GM19025 (cell line): ENCODE results near the gene RAB3C.
A peak's percentile ranks its signal among the peaks of the same experiment; 100 is the strongest.

Experiments used
- ATAC-seq: cut with Tn5 transposase; IDR thresholded peaks from one replicate; pipeline ENCODE4 v1.9.1; 2021; ENCODE audit warnings: mild to moderate bottlenecking, low read depth, moderate library complexity; ENCODE audit not compliant: unreplicated experiment

The RAB3C gene

GRCh38 chr5:58855851-58856739 lies 273.2 kb downstream of the RAB3C start:
- ATAC-seq = peak; percentile 51

GRCh38 chr5:58857609-58858008 lies 274.7 kb downstream of the RAB3C start:
- ATAC-seq = no peak

- no peak for ATAC-seq
Observed at GRCh38 chr5:58860680-58861079, 277.8 kb downstream of the RAB3C start.

GRCh38 chr5:58868931-58869330 lies 286.1 kb downstream of the RAB3C start:
- no peak for ATAC-seq

- ATAC-seq = peak; percentile 55
Observed at GRCh38 chr5:58871648-58872242, 288.9 kb downstream of the RAB3C start.

- no peak for ATAC-seq
Observed at GRCh38 chr5:58872670-58873273, 289.9 kb downstream of the RAB3C start.

GRCh38 chr5:58875599-58875998 lies 292.7 kb downstream of the RAB3C start:
- no peak for ATAC-seq

- ATAC-seq = peak; percentile 71
Observed at GRCh38 chr5:58885260-58885659, 302.4 kb downstream of the RAB3C start.

GRCh38 chr5:58886315-58887207 lies 303.7 kb downstream of the RAB3C start:
- peak; percentile 55 for ATAC-seq

GRCh38 chr5:58887311-58887710 lies 304.4 kb downstream of the RAB3C start:
- ATAC-seq = no peak

GRCh38 chr5:58887721-58888409 lies 305.0 kb downstream of the RAB3C start:
- no peak for ATAC-seq

GRCh38 chr5:58890265-58890664 lies 307.4 kb downstream of the RAB3C start:
- no peak for ATAC-seq

GRCh38 chr5:58890701-58891085 lies 307.8 kb downstream of the RAB3C start:
- ATAC-seq = no peak

- ATAC-seq = peak; percentile 33
Observed at GRCh38 chr5:58891086-58891970, 308.5 kb downstream of the RAB3C start.

- no peak for ATAC-seq
Observed at GRCh38 chr5:58891971-58892343, 309.1 kb downstream of the RAB3C start.

- ATAC-seq = no peak
Observed at GRCh38 chr5:58893551-58893950, 310.7 kb downstream of the RAB3C start.

GRCh38 chr5:58898006-58898405 lies 315.1 kb downstream of the RAB3C start:
- no peak for ATAC-seq

GRCh38 chr5:58898538-58898937 lies 315.7 kb downstream of the RAB3C start:
- ATAC-seq = no peak

- no peak for ATAC-seq
Observed at GRCh38 chr5:58901271-58901670, 318.4 kb downstream of the RAB3C start.
